AG09309 (cell line): ENCODE measurements around the gene CYP3A5.
"Not testable (repeated sequence)": the region's sequence is repeated elsewhere in the genome, so short reads cannot be mapped to it uniquely, and the experiment has no call there.

Experiments
- DNase-seq: peaks from one replicate; pipeline ENCODE4 v3.0.0-alpha.2; 2010; ENCODE audit warnings: low read depth
- H3K4me3 ChIP-seq: 2 replicates; pipeline ENCODE4 v1.5.1; 2011; ENCODE audit warnings: mild to moderate bottlenecking, low read depth, low read length, moderate library complexity; ENCODE audit not compliant: control insufficient read depth
- CTCF ChIP-seq: IDR thresholded peaks from 2 replicates; pipeline ENCODE4 v1.5.1; 2011; ENCODE audit warnings: mild to moderate bottlenecking, low read depth, low read length, inconsistent platforms; ENCODE audit not compliant: insufficient read depth, control insufficient read depth; ENCODE audit errors: missing control alignments

The CYP3A5 gene

GRCh38 chr7:99639267-99639666 lies 40.5 kb downstream of the CYP3A5 start:
- no peak for TF ChIP-seq CTCF
- DNase-seq, result no peak
- no peak overlapping the region for H3K4me3 ChIP-seq

GRCh38 chr7:99638731-99639130 lies 41.1 kb downstream of the CYP3A5 start:
- DNase-seq, result no peak
- no peak for TF ChIP-seq CTCF
- H3K4me3 ChIP-seq, result no peak overlapping the region

- H3K4me3 ChIP-seq, DNase-seq: not testable (repeated sequence)
Measured at GRCh38 chr7:99637414-99637813, 42.4 kb downstream of the CYP3A5 start.

DNA sequence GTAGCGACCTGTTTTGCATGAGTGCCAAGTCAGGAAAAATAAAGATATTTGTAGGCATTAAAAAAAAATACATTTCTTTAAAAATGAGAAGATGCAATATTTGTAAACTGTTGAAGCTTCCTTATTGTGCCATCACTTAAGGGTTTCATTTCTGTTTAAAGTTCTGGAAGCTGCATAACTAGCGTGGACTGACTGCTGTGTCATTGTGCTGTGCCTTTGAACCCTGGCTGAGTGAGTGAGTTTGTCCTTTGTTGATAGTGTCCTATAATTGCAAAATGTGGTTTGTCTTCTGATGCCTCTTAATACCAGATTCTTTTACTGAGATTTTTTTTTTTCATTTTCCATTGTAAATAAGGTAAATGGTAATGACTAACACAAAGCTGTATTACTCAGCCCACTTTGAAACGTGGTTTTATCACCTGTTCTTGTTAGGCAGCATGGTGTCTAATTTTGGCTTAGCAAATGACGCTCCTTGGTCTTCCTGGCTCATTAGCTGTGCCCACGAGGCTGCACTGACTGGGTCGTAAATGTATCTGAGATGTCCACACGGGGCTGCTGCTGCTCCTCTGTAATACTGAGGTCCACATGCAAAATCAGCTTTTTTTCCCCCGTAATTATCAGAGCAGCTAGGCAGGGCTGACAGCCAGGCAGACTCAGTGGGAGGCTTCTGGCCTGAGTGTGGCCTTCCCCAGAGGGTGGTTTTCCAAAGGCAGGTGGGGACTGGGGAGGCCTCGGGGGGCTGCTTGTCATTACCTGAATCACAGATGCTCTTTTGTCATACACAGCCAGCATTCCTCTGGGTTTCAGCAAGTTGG lies 48.3 kb downstream of the CYP3A5 start:
- DNase-seq, result no peak
- no peak overlapping the region for H3K4me3 ChIP-seq

GRCh38 chr7:99629643-99630042 lies 50.2 kb downstream of the CYP3A5 start:
- DNase-seq, result no peak
- no peak for TF ChIP-seq CTCF
- H3K4me3 ChIP-seq, result no peak overlapping the region

More for the DNA sequence above, 48.3 kb downstream of the CYP3A5 start:
- peak; percentile 40 for TF ChIP-seq CTCF

GRCh38 chr7:99628471-99629465 lies 51.0 kb downstream of the CYP3A5 start:
- DNase-seq, result no peak
- TF ChIP-seq CTCF, result no peak
- H3K4me3 ChIP-seq, result no peak overlapping the region

- TF ChIP-seq CTCF, result no peak
- no peak overlapping the region for H3K4me3 ChIP-seq
- DNase-seq, result no peak
Measured at GRCh38 chr7:99627513-99627912, 52.3 kb downstream of the CYP3A5 start.
